ENCODE results near the gene LRFN2.

The LRFN2 gene

DNA sequence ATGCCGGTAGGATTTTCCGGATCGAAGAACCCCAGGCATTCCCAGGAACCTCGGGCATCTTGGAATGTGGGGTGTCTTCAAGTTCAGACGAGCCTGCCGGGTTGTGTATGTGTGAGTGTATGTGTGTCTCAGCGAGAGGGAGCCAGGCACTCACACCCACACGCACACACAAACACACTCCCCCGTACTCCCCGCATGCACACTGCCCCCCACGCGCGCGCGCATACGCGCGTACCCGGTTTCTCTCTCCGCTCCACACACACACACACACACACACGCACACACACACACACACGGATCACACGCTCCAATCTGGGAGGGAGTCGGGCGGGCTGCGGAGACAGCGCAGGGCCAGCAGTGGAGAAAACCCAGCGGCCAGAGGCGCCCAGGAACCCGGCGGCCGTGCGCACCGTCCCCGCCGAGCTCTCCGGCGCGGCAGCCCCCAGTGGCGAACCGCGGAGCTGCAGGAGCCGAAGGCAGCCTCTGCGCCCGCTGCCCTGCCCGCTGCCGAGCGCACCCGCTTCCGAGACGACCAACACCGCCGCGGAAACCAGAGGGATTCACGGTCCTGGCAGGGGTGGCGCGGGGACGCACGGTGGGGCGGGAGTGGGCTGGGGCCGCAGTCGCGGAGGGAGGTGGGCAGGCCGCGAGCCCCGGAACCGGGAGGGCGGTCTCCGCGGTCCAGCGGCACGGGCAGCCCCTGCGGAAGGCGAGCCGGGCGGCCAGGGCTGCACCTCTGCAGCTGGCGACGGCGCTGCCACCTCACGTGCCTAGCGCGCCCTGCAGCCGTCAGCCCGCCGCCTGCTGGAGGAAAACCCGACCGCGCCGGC, at the start of gene LRFN2:
Gene LRFN2 (minus strand): TSS at position 125 of the 830 bp plus-strand sequence.
- peak; percentile 69 for DNase-seq (ENCODE audit: low spot score)

GRCh38 chr6:40634429-40634828, 47.3 kb upstream of the LRFN2 start:
- DNase-seq (ENCODE audit: low spot score), result no peak

- DNase-seq (ENCODE audit: low spot score), result peak; percentile 54
These were observed 44.6 kb upstream of the LRFN2 start for GRCh38 chr6:40631744-40632143.

DNA sequence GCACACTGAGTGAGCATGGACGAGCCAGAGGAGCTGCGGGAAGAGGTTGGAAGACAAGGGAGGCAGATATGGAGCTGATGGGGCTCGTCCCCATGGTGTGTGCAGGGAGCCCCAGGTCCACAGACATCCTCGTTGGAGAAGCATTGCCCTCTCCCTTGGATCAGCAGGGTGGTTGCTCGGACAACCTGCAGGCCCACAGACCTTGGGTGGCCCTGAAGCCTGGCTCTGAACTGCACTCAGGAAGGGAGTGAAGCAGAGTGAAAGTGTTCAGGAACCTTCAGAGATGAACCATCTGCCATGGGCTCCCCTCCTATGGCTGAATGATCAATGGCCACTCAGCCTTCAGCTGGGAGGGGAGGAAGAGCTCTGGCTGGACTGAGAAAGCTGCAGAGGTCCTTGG, 43.3 kb upstream of the LRFN2 start:
- no peak for DNase-seq (ENCODE audit: low spot score)

GRCh38 chr6:40630051-40630450, 42.9 kb upstream of the LRFN2 start:
- peak; percentile 20 for DNase-seq (ENCODE audit: low spot score)

DNA sequence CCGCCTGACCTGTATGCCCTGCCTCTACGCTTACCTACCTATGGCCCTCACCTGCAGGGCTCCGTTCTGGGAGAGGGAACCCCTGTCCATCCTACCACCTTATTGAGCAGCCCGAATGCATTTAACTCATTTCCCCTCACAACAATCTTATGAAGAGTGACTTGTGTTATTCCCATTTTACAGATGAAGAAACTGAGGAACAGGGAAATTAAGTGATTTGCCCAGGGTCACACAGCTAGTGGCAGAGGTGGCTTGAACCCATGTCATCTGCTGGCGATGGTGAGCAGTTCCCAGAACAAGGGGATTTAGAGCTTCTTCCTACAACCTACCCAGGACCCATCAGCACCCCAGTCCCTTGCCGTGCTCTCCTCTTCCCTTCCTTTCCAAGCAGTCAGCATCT, 42.3 kb upstream of the LRFN2 start:
- DNase-seq (ENCODE audit: low spot score), result no peak

DNA sequence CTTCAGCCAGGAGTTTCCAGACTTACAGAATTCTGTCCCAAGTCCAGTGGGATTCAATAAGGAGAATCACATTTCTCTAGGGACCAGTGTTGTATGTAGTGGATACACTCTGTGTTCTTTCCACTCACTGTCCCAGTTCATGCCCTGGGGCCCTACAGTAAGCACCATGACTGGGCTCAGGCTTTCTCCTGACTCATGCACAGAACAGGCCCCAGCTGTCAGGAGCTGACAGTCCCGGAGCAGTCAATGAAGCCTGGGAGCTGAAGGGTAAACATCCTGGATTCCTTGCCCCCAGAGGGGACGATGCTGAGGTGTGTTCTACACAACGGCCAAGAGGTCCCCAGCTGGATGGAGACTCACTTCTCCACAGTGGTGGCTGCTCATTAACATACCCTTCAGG, 40.2 kb upstream of the LRFN2 start:
- no peak for DNase-seq (ENCODE audit: low spot score)

GRCh38 chr6:40626886-40627285, 39.7 kb upstream of the LRFN2 start:
- no peak for DNase-seq (ENCODE audit: low spot score)

- no peak for DNase-seq (ENCODE audit: low spot score)
These were observed 36.8 kb upstream of the LRFN2 start for GRCh38 chr6:40623932-40624331.

DNA sequence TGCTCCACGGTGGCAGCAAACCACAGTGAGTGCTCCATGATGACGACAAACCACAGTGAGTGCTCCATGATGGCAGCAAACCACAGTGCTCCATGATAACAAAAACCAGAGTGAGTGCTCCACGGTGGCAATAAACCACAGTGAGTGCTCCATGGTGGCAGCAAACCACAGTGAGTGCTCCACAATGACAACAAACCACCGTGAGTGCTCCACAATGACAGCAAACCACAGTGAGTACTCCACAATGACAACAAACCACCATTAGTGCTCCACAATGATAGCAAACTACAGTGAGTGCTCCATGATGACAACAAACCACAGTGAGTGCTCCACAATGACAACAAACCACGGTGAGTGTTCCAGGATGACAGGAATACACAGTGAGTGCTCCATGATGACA, 36.0 kb upstream of the LRFN2 start:
- no peak for DNase-seq (ENCODE audit: low spot score)

- DNase-seq (ENCODE audit: low spot score), result no peak
These were observed 33.5 kb upstream of the LRFN2 start for GRCh38 chr6:40620574-40621240.

DNA sequence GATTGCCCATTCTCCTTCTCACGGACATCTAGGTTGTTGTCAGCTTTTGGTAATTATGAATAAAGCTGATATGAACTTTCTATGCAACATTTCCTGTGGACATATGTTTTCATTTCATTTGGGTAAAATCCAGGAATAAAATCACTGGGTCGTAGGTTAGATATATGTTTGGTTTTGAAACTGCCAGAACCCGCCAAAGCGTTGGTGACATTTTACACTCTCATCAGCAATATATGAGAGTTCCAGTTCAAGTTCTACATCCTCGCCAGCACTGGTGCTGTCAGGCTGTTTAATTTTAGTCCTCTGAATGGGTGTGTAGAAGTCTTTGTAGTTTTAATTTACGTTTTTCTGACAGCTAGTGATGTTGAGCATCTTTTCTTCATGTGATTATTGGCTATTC, 27.5 kb upstream of the LRFN2 start:
- no peak for DNase-seq (ENCODE audit: low spot score)

GRCh38 chr6:40611912-40612311, 24.7 kb upstream of the LRFN2 start:
- peak; percentile 10 for DNase-seq (ENCODE audit: low spot score)

GRCh38 chr6:40611434-40611833, 24.3 kb upstream of the LRFN2 start:
- DNase-seq (ENCODE audit: low spot score), result no peak

DNA sequence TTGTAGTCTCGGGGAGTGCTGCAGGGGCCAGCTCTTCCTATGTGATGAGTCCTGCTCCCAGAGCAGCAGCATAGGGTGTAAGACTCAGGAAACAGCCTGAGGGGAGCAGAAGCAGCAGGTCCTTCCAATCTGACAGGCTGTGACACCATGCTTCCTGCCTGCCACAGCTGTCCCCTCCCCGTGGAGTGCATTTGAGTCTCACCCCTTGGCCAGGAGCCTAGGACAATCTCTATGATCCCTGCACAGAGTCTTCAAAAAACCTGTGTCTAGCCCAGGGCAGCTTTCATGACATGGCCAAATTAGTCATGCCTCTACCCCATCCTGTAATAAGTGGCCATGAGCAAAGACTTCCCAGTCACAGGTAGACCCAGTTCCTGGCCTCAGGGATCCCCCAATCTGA, 23.1 kb upstream of the LRFN2 start:
- no peak for DNase-seq (ENCODE audit: low spot score)

DNA sequence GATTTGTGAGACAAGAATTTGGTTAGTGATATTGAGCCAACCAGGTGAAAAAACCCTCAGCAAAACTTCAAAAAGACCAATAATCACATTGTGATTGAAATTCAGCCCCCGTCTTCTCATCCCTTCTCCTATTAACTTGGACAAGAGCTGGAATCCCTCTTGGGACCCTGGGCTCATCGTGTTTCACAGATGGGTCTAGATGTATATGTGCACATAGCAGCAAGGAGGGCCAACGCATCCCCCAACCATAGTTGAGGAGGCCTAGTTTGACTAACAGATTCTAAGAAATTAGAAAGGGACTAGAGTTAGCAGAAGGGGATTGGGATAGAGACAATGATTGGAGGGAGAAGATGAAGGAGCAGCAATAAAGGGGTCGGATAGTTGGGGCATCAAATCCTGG, 19.8 kb upstream of the LRFN2 start:
- no peak for DNase-seq (ENCODE audit: low spot score)

DNA sequence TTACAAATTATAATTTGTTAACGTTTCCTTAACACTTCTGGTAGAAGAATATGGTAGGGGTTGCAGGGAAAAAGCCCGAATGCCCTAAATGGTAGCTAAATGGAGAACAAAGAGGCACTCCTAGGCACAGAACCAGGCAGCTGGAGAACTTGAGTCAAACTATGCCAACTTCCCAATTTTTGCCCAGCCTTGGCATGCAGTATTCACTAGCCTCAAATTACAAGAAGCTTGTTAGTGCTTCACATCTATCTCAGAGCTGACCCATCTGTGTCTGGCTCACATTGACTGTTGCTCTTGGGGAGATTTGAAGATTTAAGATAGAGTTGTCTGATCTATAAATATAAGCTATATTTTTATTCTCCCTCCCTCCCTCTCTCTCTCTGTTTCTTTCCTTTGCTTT, 19.4 kb upstream of the LRFN2 start:
- DNase-seq (ENCODE audit: low spot score), result peak; percentile 40

DNA sequence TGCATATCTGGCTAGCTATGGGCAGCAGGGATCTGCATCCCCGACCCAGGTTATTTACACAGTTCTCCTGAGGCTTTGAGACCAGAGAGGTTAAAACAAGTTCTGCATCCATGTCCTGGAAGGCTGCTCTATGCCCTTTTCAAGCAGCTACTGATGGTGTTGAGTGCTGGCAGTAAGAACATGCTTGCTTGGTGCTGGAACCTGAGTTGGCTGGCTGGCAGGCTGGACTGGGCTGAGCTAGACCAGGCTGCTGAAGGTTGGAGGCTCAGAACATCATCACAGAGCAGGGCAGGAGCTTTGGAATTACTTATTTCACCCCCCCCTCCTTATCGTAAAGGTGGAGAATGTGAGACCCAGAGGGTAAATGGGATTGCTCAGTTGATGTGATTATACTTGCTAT, 16.9 kb upstream of the LRFN2 start:
- no peak for DNase-seq (ENCODE audit: low spot score)

- DNase-seq (ENCODE audit: low spot score), result no peak
These were observed 12.4 kb upstream of the LRFN2 start for GRCh38 chr6:40599555-40599954.

- DNase-seq (ENCODE audit: low spot score), result no peak
These were observed 11.4 kb upstream of the LRFN2 start for GRCh38 chr6:40598516-40598915.

DNA sequence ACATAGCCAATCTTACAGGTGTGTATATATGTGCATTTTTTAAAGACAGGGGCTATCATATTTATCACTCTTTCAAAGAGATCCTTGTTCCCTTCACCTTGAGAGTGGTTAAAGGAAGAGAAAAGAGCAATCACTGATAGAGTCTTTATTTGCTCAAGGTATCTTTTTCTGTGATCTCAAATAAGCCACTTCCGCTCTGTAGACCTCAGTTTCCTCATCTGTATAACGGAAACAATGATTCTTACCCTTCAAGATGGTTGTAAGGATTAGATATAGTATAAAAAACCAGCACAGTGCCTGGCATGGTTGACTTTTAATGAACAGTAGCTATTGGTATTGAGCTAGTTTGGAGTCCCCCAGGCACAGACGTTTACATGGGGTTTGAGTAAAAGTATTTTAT, 10.1 kb upstream of the LRFN2 start:
- DNase-seq (ENCODE audit: low spot score), result no peak

DNA sequence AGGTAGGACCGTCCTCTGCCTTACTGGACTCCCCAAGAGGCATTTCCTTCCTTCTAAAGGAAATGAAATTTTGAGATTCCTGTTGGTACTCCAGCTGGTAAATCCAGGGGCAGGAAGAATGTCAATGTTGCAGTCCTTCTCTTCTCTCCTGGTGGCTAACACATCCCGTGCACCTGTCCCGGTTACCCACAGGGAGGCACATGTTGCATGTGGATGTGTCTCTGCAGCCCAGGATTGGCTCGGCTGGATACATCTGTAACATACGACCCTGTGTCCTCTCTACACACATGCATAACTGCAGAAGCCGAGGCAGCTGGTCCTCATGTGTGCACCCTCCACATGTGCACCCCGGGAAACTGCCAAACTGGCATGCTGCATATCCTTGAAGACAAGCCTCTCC, 1.3 kb upstream of the LRFN2 start:
- no peak for DNase-seq (ENCODE audit: low spot score)

DNA sequence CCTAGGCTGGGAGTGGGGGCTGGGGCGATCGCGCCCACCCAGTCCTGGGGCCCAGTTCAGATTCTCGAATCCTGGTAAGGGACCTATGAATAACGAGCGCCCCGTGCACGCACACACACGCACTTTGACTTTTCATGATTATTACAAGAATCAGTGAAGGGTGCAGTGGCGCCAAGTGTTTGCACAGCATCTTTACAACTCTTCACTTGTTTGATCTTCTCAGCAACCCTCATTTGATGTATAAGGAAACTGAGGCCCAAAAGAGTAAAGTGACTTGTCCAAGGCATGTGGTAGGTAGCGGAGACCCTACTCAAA, 863 bp upstream of the LRFN2 start:
- DNase-seq (ENCODE audit: low spot score), result no peak

All from Ammon's horn (tissue), 1 donor.